ENCODE measurements around the gene GRIN3A. TPM values are rescaled to one million over a fixed set of nuclear protein-coding genes. Genes with fewer than 3 reads are reported as not detected.
A peak's percentile ranks its signal among the peaks of the same experiment; 100 is the strongest.

The GRIN3A gene
- total RNA-seq, 1 donor from 2014 or later = 27.8 TPM

DNA sequence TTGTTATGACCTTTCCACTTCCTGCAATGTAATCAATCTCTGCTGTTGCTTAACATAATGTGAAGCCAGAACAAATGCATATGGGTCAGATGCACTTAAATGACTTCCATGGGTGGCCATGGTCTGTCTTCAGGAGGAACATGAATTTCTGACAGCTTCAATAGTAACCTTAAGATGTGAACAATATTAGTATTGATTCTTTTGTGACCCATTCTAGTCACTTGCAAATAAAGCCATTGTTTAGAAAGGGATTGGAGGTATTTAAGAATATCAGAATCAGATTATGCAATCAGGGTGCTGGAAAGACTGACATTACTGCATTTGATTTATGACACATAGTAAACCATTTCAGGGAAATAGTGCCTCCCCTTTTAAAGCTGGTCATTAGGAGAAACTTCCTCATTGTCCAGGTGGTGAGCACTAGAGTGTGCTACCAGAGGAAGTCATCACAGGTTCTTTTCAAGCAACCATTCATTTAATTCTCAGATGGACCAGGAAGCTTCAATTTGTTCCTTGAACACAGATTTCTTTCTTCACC, 32.1 kb downstream of the GRIN3A start:
- no peak overlapping the region for H3K4me3 Mint-ChIP-seq (ENCODE audit: unreplicated experiment)
- DNase-seq (ENCODE audit: low spot score) = no peak
- H3K36me3 Mint-ChIP-seq (ENCODE audit: low read depth, unreplicated experiment) = peaks cover 2% of the 10 kb centered on the region
- peaks cover 18% of the 10 kb centered on the region for H3K4me1 Mint-ChIP-seq (ENCODE audit: unreplicated experiment)
- no peaks in the 10 kb centered on the region for H3K9me3 Mint-ChIP-seq (ENCODE audit: unreplicated experiment)
- H3K27ac Mint-ChIP-seq (ENCODE audit: unreplicated experiment) = no peak overlapping the region
- peaks cover 1% of the 10 kb centered on the region for H3K27me3 Mint-ChIP-seq (ENCODE audit: unreplicated experiment)
- TF ChIP-seq, protein P1, sequence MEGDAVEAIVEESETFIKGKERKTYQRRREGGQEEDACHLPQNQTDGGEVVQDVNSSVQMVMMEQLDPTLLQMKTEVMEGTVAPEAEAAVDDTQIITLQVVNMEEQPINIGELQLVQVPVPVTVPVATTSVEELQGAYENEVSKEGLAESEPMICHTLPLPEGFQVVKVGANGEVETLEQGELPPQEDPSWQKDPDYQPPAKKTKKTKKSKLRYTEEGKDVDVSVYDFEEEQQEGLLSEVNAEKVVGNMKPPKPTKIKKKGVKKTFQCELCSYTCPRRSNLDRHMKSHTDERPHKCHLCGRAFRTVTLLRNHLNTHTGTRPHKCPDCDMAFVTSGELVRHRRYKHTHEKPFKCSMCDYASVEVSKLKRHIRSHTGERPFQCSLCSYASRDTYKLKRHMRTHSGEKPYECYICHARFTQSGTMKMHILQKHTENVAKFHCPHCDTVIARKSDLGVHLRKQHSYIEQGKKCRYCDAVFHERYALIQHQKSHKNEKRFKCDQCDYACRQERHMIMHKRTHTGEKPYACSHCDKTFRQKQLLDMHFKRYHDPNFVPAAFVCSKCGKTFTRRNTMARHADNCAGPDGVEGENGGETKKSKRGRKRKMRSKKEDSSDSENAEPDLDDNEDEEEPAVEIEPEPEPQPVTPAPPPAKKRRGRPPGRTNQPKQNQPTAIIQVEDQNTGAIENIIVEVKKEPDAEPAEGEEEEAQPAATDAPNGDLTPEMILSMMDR (IDR thresholded peaks at IDR 0.05; ENCODE audit: unreplicated experiment) = no peak

DNA sequence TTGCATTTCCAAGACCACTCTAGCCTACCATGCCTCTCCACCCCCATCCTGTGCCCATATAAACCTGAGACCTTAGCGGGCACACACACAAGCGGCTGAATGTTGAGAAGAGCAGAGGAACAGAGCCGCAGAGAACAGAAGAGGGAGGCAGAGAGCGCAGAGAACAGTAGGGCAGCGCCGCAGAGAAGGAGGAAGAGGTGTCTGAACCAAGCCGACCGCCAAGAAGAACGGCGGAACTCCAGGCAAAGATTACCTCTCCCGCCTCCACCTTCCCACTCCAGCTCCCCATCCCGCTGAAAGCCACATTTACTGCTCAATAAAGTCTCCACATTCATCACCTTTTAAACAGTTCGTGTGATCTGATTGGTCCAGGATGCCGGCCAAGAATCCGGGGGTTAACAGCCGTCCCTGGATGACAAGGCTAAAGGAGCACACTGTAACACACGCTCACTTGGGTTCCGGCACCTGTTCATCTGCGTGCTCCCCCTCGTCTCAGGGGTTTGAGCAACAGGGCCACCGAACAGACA, 33.2 kb downstream of the GRIN3A start:
- TF ChIP-seq, protein P1 (IDR thresholded peaks at IDR 0.05; ENCODE audit: unreplicated experiment) = no peak
- Mint-ChIP-seq H3K27me3 (ENCODE audit: unreplicated experiment) (peaks cover 1% of the 10 kb centered on the region), H3K9me3 (ENCODE audit: unreplicated experiment) (no peaks in the 10 kb centered on the region), H3K36me3 (ENCODE audit: low read depth, unreplicated experiment) (peaks cover 5% of the 10 kb centered on the region), H3K27ac (ENCODE audit: unreplicated experiment) (no peak overlapping the region), H3K4me3 (ENCODE audit: unreplicated experiment) (peak overlapping the region; percentile 81), H3K4me1 (ENCODE audit: unreplicated experiment) (peaks cover 18% of the 10 kb centered on the region)
- DNase-seq (ENCODE audit: low spot score) = peak; percentile 43

DNA sequence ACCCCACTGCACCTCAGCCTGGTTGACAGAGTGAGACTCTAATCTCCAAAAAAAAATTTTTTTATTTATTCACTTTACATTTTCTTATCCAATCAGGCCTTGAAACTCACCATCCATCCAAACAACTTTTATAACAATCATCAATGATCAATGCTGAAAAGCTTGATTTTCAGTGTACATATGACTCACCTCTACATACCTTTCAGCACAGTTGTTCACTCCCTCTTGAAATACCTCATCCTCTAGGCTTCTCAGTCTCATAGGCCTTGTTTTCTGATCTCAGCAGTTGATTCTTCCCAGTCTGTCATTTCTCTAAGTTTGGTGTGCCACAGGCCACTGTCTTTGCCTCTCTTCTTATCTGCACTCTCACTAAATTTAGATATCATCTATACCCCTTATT, 36.2 kb downstream of the GRIN3A start:
- Mint-ChIP-seq H3K36me3 (ENCODE audit: low read depth, unreplicated experiment) (peaks cover 11% of the 10 kb centered on the region), H3K9me3 (ENCODE audit: unreplicated experiment) (peaks cover 6% of the 10 kb centered on the region), H3K4me1 (ENCODE audit: unreplicated experiment) (peaks cover 18% of the 10 kb centered on the region), H3K27me3 (ENCODE audit: unreplicated experiment) (peaks cover 1% of the 10 kb centered on the region), H3K4me3 (ENCODE audit: unreplicated experiment) (no peak overlapping the region), H3K27ac (ENCODE audit: unreplicated experiment) (no peak overlapping the region)
- TF ChIP-seq, protein P1 (IDR thresholded peaks at IDR 0.05; ENCODE audit: unreplicated experiment) = no peak
- no peak for DNase-seq (ENCODE audit: low spot score)

- DNase-seq (ENCODE audit: low spot score) = no peak
- H3K9me3 Mint-ChIP-seq (ENCODE audit: unreplicated experiment) = no peaks in the 10 kb centered on the region
- H3K36me3 Mint-ChIP-seq (ENCODE audit: low read depth, unreplicated experiment) = no peaks in the 10 kb centered on the region
- H3K27ac Mint-ChIP-seq (ENCODE audit: unreplicated experiment) = no peak overlapping the region
- no peaks in the 10 kb centered on the region for H3K27me3 Mint-ChIP-seq (ENCODE audit: unreplicated experiment)
- TF ChIP-seq, protein P1 (IDR thresholded peaks at IDR 0.05; ENCODE audit: unreplicated experiment) = no peak
- peaks cover 20% of the 10 kb centered on the region for H3K4me1 Mint-ChIP-seq (ENCODE audit: unreplicated experiment)
- H3K4me3 Mint-ChIP-seq (ENCODE audit: unreplicated experiment) = no peak overlapping the region
Observed at GRCh38 chr9:101693546-101694336, 44.7 kb downstream of the GRIN3A start.

GRCh38 chr9:101691657-101692056, 46.8 kb downstream of the GRIN3A start:
- no peak overlapping the region for H3K27ac Mint-ChIP-seq (ENCODE audit: unreplicated experiment)
- H3K4me1 Mint-ChIP-seq (ENCODE audit: unreplicated experiment) = peaks cover 20% of the 10 kb centered on the region
- TF ChIP-seq, protein P1 (IDR thresholded peaks at IDR 0.05; ENCODE audit: unreplicated experiment) = no peak
- no peak for DNase-seq (ENCODE audit: low spot score)
- no peaks in the 10 kb centered on the region for H3K27me3 Mint-ChIP-seq (ENCODE audit: unreplicated experiment)
- H3K4me3 Mint-ChIP-seq (ENCODE audit: unreplicated experiment) = no peak overlapping the region
- peaks cover 4% of the 10 kb centered on the region for H3K36me3 Mint-ChIP-seq (ENCODE audit: low read depth, unreplicated experiment)
- H3K9me3 Mint-ChIP-seq (ENCODE audit: unreplicated experiment) = no peaks in the 10 kb centered on the region
